PC-3 (cell line): ENCODE measurements around the gene GIT2. TPM values are rescaled to one million over a fixed set of nuclear protein-coding genes. Genes with fewer than 3 reads are reported as not detected.

Experiments
- ATAC-seq: fragments of 200-7000 bp; cut with Tn5 transposase; 2 replicates; pipeline ENCODE4 v1.9.1; 2020; ENCODE audit warnings: mild to moderate bottlenecking, moderate library complexity
- BruUV-seq: library from RNA; stranded (reverse); fragments of 400-500 nt; replicated peaks from 2 replicates; lab custom pipeline; 2021; lab: Mats Ljungman, UMichigan
- CTCF ChIA-PET: fragments of 300-600 bp; sonication (Branson Sonifier 250); formaldehyde crosslinking; loops from one replicate; lab custom pipeline; 2022; ENCODE audit warnings: antibody characterized with exemption; lab: Charles Lee
- POLR2A ChIA-PET: fragments of 300-600 bp; sonication (Branson Sonifier 250); formaldehyde crosslinking; loops from one replicate; lab custom pipeline; 2022; ENCODE audit warnings: antibody characterized with exemption; ENCODE audit not compliant: unreplicated experiment; lab: Charles Lee
- DNase-seq: peaks from one replicate; pipeline ENCODE4 v3.0.0-alpha.2; 2015
- H2AFZ ChIP-seq: fragments of 300-600 bp; sonication (generic); 2 replicates; pipeline ENCODE4 v1.6.0; 2016; ENCODE audit warnings: antibody characterized with exemption, low read length
- H3F3A ChIP-seq: fragments of 300-600 bp; sonication (generic); one replicate; pipeline ENCODE4 v1.6.0; 2017; ENCODE audit warnings: antibody characterized with exemption, low read length, control low read depth, mild to moderate bottlenecking; ENCODE audit not compliant: unreplicated experiment
- H3K27ac ChIP-seq: fragments of 300-600 bp; sonication (generic); 2 replicates; pipeline ENCODE4 v1.5.1; 2016; ENCODE audit warnings: mild to moderate bottlenecking, low read length
- H3K27me3 ChIP-seq: fragments of 300-600 bp; sonication (generic); 2 replicates; pipeline ENCODE4 v1.6.1; 2016; ENCODE audit warnings: low read length, mixed read lengths
- H3K36me3 ChIP-seq: fragments of 300-600 bp; sonication (generic); 2 replicates; pipeline ENCODE4 v1.6.1; 2016; ENCODE audit warnings: low read depth, mixed run types, low read length, mixed read lengths
- H3K4me1 ChIP-seq: fragments of 300-600 bp; sonication (generic); 2 replicates; pipeline ENCODE4 v1.5.1; 2016; ENCODE audit warnings: low read length; ENCODE audit not compliant: insufficient read depth
- H3K4me2 ChIP-seq: fragments of 300-600 bp; sonication (generic); 2 replicates; pipeline ENCODE4 v1.6.0; 2016; ENCODE audit warnings: low read length
- H3K4me3 ChIP-seq: fragments of 300-600 bp; sonication (generic); 2 replicates; pipeline ENCODE4 v1.5.1; 2016; ENCODE audit warnings: mild to moderate bottlenecking, low read length, mixed read lengths
- H3K79me2 ChIP-seq: fragments of 300-600 bp; sonication (generic); 2 replicates; pipeline ENCODE4 v1.6.1; 2017; ENCODE audit warnings: low read length, mixed read lengths
- H3K9ac ChIP-seq: fragments of 300-600 bp; sonication (generic); 2 replicates; pipeline ENCODE4 v1.6.0; 2016; ENCODE audit warnings: mild to moderate bottlenecking, low read length
- H3K9me2 ChIP-seq: fragments of 300-600 bp; sonication (generic); replicated peaks from 2 replicates; pipeline ENCODE4 v1.6.1; 2016; ENCODE audit warnings: mixed run types, low read length, mixed read lengths
- H3K9me3 ChIP-seq: fragments of 300-600 bp; sonication (generic); 2 replicates; pipeline ENCODE4 v1.6.1; 2016; ENCODE audit warnings: low read length, mixed read lengths
- H4K20me1 ChIP-seq: fragments of 300-600 bp; sonication (generic); 2 replicates; pipeline ENCODE4 v1.6.1; 2016; ENCODE audit warnings: low read length, mixed read lengths
- CTCF ChIP-seq: fragments of 300-600 bp; sonication (generic); conservative IDR thresholded peaks from 2 replicates; pipeline ENCODE4 v1.5.1; 2017; ENCODE audit warnings: antibody characterized with exemption, low read depth, mild to moderate bottlenecking, low read length
- EZH2 ChIP-seq: fragments of 300-600 bp; sonication (generic); IDR thresholded peaks from one replicate; pipeline ENCODE4 v1.6.1; 2017; ENCODE audit warnings: antibody characterized with exemption, mild to moderate bottlenecking, low read length; ENCODE audit not compliant: unreplicated experiment
- EZH2phosphoT487 ChIP-seq: fragments of 300-600 bp; sonication (generic); IDR thresholded peaks from 2 replicates; pipeline ENCODE4 v1.6.1; 2018; ENCODE audit warnings: mild to moderate bottlenecking, antibody characterized with exemption, low read length, borderline replicate concordance
- intact Hi-C: fragments of 100-400 bp; cut with micrococcal nuclease; formaldehyde crosslinking; loops from 2 replicates; pipeline ENCODE4 v1.9.0; 2023
- total RNA-seq: library from RNA; depleted of rRNA; stranded (reverse); fragments of >200 nt; gene quantifications from 2 replicates; pipeline ENCODE4 v1.2.3, GENCODE V29; 2014

GIT2 gene
- total RNA-seq, 1 experiment from 2014 or later: 26.8 TPM

- H3K79me2 ChIP-seq: no peaks in the 10 kb centered on the region
- no peaks in the 10 kb centered on the region for H3K27me3 ChIP-seq
- H3K36me3 ChIP-seq: peaks cover 15% of the 10 kb centered on the region; the same call in 1 of the 2 replicates
- POLR2A ChIA-PET: interaction anchor here (0.6 kb wide), 1 partner anchor 17 kb away, joined by 3 read pairs; no protein-coding TSS in a partner anchor
- H3K4me1 ChIP-seq: no peaks in the 10 kb centered on the region
- DNase-seq: no peak
- TF ChIP-seq EZH2phosphoT487 (no peak), CTCF (no peak), EZH2 (no peak)
- no peaks in the 10 kb centered on the region for H4K20me1 ChIP-seq
- no peaks in the 10 kb centered on the region for H3K9me3 ChIP-seq
- no TSS peak for BruUV-seq
- no peak overlapping the region for H3K4me2 ChIP-seq
- CTCF ChIA-PET: no interaction called here
- H2AFZ ChIP-seq: no peak overlapping the region
- no peak overlapping the region for H3K9ac ChIP-seq
- H3K27ac ChIP-seq: no peak overlapping the region
- 0 out of 2 replicates have a peak, but pooled peaks have one; percentile 24 for ATAC-seq
- H3F3A ChIP-seq: no peaks in the 10 kb centered on the region
- H3K9me2 ChIP-seq: no peaks in the 10 kb centered on the region
- no peak overlapping the region for H3K4me3 ChIP-seq
- intact Hi-C loops: no loop called here
Measured at GRCh38 chr12:109944561-109945359, 51.4 kb downstream of the GIT2 start.

- no peak overlapping the region for H3K4me3 ChIP-seq
- no peaks in the 10 kb centered on the region for H3K4me1 ChIP-seq
- intact Hi-C loops: no loop called here
- H3K27me3 ChIP-seq: no peaks in the 10 kb centered on the region
- no peaks in the 10 kb centered on the region for H4K20me1 ChIP-seq
- ChIA-PET POLR2A (no interaction called here), CTCF (no interaction called here)
- DNase-seq (no peak), ATAC-seq (no peak)
- peaks cover 10% of the 10 kb centered on the region for H3K36me3 ChIP-seq
- no peaks in the 10 kb centered on the region for H3K9me3 ChIP-seq
- no peak overlapping the region for H2AFZ ChIP-seq
- no peak overlapping the region for H3K4me2 ChIP-seq
- H3K9me2 ChIP-seq: no peaks in the 10 kb centered on the region
- TF ChIP-seq EZH2phosphoT487 (no peak), EZH2 (no peak), CTCF (no peak)
- no peaks in the 10 kb centered on the region for H3F3A ChIP-seq
- H3K27ac ChIP-seq: no peak overlapping the region
- no peak overlapping the region for H3K9ac ChIP-seq
- no TSS peak for BruUV-seq
- no peaks in the 10 kb centered on the region for H3K79me2 ChIP-seq
Measured at GRCh38 chr12:109943811-109944210, 52.4 kb downstream of the GIT2 start.

- Histone ChIP-seq H3K36me3 (peaks cover 23% of the 10 kb centered on the region), H3F3A (no peaks in the 10 kb centered on the region), H3K9me2 (no peaks in the 10 kb centered on the region), H3K4me2 (no peak overlapping the region), H2AFZ (no peak overlapping the region), H3K79me2 (no peaks in the 10 kb centered on the region), H3K9ac (no peak overlapping the region), H3K4me1 (no peaks in the 10 kb centered on the region), H3K27ac (no peak overlapping the region), H3K9me3 (no peaks in the 10 kb centered on the region), H3K4me3 (no peak overlapping the region), H4K20me1 (no peaks in the 10 kb centered on the region), H3K27me3 (no peaks in the 10 kb centered on the region)
- intact Hi-C loops: no loop called here
- BruUV-seq: no TSS peak
- ChIA-PET CTCF (no interaction called here), POLR2A (interaction anchor here (0.6 kb wide), 1 partner anchor 11 kb away, joined by 16 read pairs; no protein-coding TSS in a partner anchor)
- DNase-seq: no peak
- TF ChIP-seq EZH2phosphoT487: no peak
- no peak for TF ChIP-seq CTCF
- no peak for TF ChIP-seq EZH2
- peak; percentile 60 for ATAC-seq
Measured at GRCh38 chr12:109940339-109940923, 55.7 kb downstream of the GIT2 start.
